Measurements from ENCODE around the gene GABRE. TPM values are rescaled to one million over a fixed set of nuclear protein-coding genes. Genes with fewer than 3 reads are reported as not detected.
A peak's percentile ranks its signal among the peaks of the same experiment; 100 is the strongest.

GABRE gene
- total and polyA plus RNA-seq, 11 donors: 3.5 to 52.9 (median 30.6) TPM

GRCh38 chrX:151984328-151984727 is 9.9 kb upstream of the GABRE start:
- H3K27ac ChIP-seq: peak overlapping the region in 4 of 12 donors; percentile 8 to 29 (median 23)
- DNase-seq (peak in 1 of 5 donors; percentile 42), ATAC-seq (peak in 3 of 4 donors; percentile 16 to 78 (median 65))
- intact Hi-C loops (cut with DNase I): no loop called here
- no peaks in the 10 kb centered on the region for H3K36me3 ChIP-seq
- peaks cover 0 to 25% (median 5%) of the 10 kb centered on the region in 12 donors for H3K4me1 ChIP-seq
- no peak overlapping the region for H3K4me3 ChIP-seq
- 20 to 30% (median 25%) methylated on average over 3 of the region's 3 CpGs for WGBS, 4 donors
- no peaks in the 10 kb centered on the region for H3K27me3 ChIP-seq
- no peak for TF ChIP-seq POLR2A (IDR thresholded peaks at IDR 0.05)
- TF ChIP-seq CTCF (IDR thresholded peaks at IDR 0.05): no peak
- H3K9me3 ChIP-seq: no peaks in the 10 kb centered on the region

GRCh38 chrX:151983186-151983585 is 8.7 kb upstream of the GABRE start:
- Histone ChIP-seq H3K36me3 (no peaks in the 10 kb centered on the region), H3K4me3 (no peak overlapping the region), H3K27ac (peak overlapping the region in 6 of 12 donors; percentile 5 to 76 (median 56)), H3K9me3 (no peaks in the 10 kb centered on the region), H3K4me1 (peaks cover 0 to 25% (median 5%) of the 10 kb centered on the region in 12 donors), H3K27me3 (no peaks in the 10 kb centered on the region)
- DNase-seq (no peak), ATAC-seq (peak in 1 of 4 donors; percentile 16)
- intact Hi-C loops (cut with DNase I): no loop called here
- TF ChIP-seq CTCF (IDR thresholded peaks at IDR 0.05) (no peak), POLR2A (IDR thresholded peaks at IDR 0.05) (no peak)

GRCh38 chrX:151982222-151982621 is 7.7 kb upstream of the GABRE start:
- ATAC-seq: peak; percentile 64 to 77 (median 68)
- 19 to 61% (median 38%) methylated on average over 3 of the region's 3 CpGs for WGBS, 4 donors

GRCh38 chrX:151981129-151981528 is 6.7 kb upstream of the GABRE start:
- Histone ChIP-seq H3K27me3 (no peaks in the 10 kb centered on the region), H3K4me1 (peaks cover 0 to 23% (median 5%) of the 10 kb centered on the region in 12 donors), H3K4me3 (no peak overlapping the region), H3K27ac (no peak overlapping the region), H3K9me3 (no peaks in the 10 kb centered on the region), H3K36me3 (no peaks in the 10 kb centered on the region)
- DNase-seq (no peak), ATAC-seq (no peak)
- intact Hi-C loops (cut with DNase I): no loop called here
- WGBS, 4 donors: 54 to 65% (median 61%) methylated on average over 2 of the region's 2 CpGs
- no peak for TF ChIP-seq CTCF (IDR thresholded peaks at IDR 0.05)
- no peak for TF ChIP-seq POLR2A (IDR thresholded peaks at IDR 0.05)

More at GRCh38 chrX:151982222-151982621, 7.7 kb upstream of the GABRE start:
- Histone ChIP-seq H3K36me3 (no peaks in the 10 kb centered on the region), H3K27me3 (no peaks in the 10 kb centered on the region), H3K9me3 (no peaks in the 10 kb centered on the region), H3K4me1 (peaks cover 0 to 25% (median 5%) of the 10 kb centered on the region in 12 donors), H3K27ac (peak overlapping the region in 9 of 12 donors; percentile 20 to 76 (median 56)), H3K4me3 (no peak overlapping the region)
- intact Hi-C loops (cut with DNase I): no loop called here
- TF ChIP-seq CTCF (IDR thresholded peaks at IDR 0.05) (no peak), POLR2A (IDR thresholded peaks at IDR 0.05) (no peak)
- no peak for DNase-seq

All from heart left ventricle (tissue), 16 donors.